HG03066 (cell line): ENCODE results near the gene SLC16A3.

Experiments used
- ATAC-seq: cut with Tn5 transposase; IDR thresholded peaks from one replicate; pipeline ENCODE4 v1.9.1; 2021; ENCODE audit warnings: low read depth; ENCODE audit not compliant: unreplicated experiment

SLC16A3 gene

DNA sequence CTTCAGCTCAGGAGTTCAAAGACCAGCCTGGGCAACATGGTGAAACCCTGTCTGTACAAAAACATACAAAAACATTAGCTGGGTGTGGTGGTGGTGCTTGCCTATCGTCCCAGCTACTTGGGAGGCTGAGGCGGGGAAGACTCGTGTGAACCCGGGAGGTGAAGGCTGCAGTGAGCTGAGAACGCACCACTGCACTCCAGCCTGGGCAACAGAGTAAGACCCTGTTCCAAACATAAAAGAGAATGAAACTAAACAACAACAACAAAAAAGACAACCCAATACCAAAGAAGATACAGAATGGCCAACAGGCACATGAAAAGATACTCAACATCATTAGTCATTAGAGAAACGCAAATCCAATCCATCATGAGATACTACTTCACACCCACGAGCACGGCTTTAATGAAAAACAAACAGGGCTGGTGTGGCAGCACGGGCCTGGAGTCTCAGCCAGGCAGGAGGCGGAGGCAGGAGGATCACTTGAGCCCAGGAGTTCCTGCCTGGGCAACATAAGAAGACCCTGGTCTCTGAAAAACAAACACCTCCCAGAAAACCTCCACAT lies 7.4 kb upstream of the SLC16A3 start:
- no peak for ATAC-seq

DNA sequence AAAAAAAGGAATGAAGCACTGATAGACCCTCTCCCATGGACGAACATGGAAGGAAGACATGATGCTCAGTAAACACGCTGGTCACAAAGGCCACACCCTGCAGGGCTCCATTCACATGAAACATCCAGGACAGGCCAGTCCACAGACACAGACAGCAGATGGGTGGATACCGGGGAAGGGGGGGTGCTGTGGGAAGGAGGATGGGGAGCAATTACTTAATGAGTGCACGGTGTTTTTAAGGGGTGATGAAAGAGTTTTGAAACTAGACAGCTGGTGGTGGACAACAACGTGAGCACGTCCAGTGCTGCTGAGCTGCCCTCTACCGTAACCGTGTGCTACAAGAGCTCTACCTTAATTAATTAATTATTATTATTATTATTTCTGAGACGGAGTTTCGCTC lies 6.0 kb upstream of the SLC16A3 start:
- ATAC-seq = no peak

DNA sequence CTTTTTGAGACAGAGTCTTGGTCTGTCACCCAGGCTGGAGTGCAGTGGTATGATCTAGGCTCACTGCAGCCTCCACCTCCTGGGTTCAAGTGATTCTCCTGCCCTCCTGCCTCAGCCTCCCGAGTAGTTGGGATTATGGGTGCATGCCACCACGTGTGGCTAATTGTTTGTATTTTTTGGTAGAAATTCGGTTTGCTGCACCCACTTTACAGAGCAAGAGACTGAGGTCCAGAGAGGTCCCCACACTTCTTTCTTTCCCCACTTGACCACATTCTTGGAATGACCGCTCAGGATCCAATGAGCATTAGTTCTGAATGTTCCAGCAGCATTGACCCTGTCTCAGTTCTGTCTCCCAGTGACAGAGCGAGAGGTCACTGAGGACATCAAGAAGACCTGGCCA lies 5.3 kb upstream of the SLC16A3 start:
- no peak for ATAC-seq

DNA sequence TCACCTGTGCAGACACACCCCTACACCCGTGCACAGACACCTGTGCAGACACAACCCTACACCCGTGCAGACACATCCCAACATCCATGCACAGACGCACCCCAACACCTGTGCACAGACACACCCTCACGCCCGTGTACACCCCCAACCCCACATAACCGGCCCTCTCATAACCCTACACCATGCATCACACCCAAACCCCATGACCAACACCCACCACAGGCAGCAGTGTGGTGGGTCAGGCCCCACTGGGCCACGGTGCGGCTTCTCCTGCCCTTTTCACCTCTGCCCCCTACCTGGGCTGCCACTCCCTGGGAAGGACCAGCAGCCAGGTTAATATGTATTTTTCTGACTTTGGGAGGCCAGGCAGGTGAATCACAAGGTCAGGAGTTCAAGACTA lies 4.2 kb upstream of the SLC16A3 start:
- no peak for ATAC-seq

DNA sequence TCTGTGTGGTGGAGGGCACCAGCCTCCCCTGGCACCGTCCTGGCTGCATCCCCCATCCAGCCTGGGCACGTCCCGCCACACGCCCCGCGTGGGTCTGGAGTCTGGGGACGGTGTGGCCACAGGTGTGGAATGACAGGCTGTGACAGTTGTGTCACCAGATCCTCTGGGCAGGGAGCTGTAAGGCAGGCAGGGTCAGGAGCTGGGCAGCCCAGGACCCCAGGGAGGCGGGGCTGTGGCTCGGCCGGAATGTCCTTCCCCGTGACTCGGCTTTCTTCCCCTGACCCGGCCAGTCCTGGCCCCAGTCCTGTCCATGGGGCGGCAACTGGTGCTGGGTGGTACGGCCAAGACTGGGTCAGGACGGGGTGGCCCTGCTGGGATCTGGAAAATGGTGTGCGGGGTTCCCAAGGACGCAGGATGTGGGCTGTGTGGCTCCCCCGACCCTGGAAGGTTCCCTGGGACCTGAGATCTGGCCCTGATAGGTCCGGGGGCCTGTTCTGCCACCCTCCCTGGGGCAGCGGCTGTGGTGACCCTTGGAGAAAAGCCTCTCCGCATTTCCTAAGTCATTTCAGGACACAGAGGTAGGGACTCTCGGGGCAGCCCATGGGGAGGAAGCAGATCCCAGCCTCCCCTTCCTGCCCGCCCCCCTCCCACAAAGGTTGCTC lies 3.3 kb upstream of the SLC16A3 start:
- no peak for ATAC-seq

DNA sequence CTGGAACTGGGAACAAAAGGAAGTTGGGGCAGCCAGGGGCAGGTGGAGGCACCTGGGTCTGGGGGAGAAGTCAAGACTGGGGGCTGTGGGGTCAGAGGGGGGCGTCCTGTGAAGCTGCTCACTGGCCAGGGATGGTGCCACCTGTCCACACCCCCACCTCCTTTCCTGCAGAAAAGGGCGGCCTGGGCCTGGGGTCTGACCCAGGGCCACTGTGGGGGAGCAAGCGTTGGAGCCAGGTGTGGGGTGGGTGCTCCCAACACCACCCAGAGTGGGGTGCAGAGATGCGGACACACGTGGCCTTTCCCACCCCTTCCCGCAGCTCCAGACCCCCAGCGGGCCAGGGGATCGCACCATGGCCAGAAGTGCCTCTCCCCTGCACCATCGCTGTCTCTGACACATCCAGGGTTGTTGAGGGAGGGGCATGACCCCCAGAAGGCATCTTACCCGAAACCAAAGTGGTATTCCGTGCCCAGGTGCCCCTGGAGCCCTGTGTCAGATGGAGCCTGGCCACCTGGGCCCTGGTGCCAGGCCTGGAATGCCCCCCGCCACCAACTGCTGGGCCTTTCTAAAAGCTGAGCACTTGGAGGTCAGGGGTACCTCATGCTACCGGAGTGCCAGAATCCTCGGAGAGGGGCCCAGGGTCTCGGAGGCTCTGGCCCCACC lies 2.6 kb upstream of the SLC16A3 start:
- ATAC-seq = no peak

DNA sequence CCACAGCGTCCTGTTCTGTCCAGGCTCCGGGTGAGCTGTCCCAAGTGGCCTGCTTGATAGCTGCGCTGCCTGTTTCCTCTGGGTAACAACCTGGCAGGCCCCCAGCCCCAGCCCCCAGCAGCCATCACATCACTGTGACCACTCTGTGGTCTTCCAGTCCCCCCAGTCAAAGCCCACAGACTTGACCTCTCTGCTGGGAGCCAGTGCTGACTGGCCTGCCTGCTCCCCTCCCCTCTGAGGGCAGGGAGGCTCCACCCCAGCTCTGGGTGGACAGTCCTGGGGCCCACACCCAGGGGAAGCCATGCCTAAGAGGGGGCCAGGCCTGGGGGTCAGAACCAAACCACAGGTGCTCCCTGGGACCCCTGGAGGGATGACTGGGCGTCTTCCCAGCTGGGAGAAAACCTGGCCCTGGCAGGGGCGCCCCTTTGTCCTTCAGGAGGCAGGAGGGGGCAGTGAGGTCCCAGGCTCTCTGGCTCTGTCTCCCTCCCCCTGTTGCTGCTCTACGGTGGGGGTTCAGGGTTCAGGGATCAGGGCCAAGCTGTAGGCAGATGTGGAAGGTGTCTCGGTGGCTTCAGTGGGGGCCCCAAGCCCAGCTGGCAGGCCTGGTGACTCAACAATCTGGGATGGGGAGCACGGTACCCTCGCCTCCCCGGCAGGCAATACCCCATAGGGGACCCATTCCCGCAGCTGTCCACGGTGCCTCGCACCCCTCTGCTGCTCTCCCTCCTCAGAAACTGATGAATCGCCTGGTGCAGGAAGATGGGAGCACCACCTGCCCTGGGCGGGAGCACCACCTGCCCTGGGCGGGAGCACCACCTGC lies 1.8 kb upstream of the SLC16A3 start:
- ATAC-seq = no peak

DNA sequence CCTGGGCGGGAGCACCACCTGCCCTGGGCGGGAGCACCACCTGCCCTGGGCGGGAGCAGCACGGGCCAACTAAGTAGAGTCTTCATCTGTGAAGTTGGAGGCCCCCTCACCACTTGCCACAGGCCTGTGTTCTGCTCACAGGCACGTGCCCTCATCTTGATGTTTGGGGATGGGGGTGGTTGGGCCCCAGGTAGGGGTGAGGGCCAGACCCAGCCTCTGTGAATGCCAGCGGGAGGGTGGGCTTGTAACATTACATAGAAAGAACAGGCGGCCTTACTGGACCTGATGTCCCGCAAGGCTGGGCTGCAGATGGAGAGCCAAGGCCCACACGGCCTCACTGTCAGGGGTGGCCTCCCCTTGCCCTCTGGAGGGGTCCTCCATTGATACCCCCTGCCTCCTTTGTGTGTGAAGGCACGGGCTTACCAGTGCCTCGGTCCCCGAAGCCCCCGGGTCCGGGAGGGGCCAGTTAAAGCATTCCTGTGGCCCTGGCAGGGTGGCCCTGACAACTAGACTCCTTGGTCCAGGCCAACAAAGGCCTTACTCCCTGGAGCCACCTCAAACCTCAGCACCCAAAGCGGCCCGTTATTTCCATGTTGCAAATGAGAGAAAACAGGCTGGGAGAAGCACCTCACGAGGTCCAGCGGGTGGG lies 1.1 kb upstream of the SLC16A3 start:
- ATAC-seq = no peak

DNA sequence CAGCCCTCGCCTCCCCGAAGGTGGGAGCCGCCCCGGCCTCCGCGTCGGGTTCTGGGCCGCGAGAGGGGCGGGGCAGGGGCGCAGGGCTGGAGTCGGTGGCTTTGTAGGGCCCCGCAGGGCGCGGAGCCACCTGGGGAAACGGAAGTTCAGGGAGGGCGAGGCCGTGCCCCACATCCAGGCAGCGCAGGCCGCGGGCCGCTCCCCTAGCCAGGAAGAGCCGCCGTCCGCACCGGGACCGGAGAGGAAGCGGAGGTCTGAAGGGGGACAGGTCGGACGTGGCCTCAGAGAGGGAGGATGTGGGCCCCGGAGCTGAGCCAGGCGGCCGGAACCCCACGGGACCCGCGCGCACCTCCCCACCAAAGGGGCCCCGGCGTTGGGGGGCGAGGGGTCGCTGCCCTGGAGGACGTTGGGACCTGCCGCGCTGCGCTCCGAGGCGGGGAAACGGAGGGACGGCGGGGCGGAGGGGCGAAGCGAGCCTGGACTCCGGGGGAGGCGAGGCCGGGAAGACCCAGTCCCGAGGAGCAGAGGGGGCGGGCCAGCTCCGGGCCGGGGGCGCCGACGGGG lies 482 bp upstream of the SLC16A3 start:
- peak; percentile 39 for ATAC-seq

DNA sequence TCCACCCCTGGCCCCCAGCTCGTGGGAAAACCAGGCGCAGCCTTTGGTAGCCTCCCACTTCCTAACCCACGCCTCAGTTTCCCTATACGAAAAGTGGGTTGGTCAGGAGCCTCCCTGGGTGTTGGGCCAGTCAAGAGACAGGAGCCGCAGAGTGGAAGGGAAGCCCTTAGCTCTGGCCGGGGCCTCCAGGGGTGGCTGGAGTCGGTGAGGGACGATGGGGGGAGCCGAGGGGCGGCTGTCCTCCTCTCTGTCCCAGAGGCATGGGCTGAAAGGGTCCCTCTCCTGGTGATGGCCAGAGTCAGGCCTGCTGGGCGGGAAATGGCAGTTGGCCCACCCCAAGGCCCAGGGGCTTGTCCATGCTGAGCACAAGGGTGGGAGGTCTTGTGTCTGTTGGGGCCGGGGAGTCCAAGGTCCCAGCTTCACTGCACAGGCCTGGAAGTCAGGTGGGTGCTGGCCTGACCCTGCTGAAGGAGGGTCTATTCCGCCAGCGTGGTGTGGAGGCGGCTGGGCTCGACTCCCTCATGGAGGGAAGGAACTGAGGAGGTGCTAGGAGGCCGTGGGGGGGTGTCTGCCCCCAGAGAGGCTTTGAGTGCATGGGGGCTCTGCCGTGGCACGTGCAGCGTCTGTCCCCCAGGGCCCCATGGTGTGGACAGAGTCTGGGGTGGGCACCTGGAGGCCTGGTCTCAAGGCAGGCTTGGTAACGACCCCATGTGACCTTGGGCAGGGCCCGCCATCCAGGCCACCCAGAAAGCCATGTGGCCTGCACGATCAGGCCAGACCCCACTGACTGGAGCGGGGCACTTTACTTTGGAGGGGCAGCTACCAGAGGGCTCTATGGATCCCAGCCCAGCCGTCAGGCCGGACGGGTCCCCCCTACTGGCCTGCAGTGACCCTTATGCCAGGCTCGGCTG lies 1.1 kb downstream of the SLC16A3 start:
- ATAC-seq = no peak

DNA sequence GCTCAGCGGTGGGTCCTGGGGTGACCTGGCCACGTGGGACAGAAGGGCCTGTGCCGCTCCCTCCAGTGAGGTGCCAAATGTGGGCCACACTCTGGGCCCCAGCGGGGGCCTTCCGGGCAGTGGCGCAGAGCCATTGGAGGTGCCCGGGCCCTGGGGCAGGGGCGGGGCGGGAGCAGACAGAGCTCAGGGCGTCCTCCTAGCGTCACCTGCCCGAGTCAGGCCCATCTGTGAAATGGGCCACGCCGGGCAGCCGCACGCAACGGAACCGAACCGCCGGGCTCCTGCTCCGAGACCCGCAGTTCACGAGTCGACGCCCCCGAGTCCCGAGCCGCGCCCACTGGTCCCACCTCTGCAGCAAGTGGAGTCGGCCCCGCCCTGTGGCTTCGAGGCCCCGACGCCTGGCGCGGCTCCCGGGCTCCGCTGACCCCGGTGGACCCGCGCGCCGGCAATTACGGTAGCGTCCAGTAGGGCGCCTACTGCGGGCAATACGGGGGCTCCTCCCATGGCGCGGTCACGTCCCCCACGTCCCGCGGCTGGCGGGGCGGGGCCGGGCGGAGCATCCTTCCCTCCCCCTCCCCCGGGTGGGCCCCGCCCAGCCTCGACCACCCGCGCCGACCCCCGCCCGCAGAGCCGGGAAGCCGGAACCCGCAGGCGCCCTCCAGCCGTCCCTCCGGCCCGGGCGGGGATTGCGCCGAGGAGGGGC lies 1.9 kb downstream of the SLC16A3 start:
- ATAC-seq = peak; percentile 31

DNA sequence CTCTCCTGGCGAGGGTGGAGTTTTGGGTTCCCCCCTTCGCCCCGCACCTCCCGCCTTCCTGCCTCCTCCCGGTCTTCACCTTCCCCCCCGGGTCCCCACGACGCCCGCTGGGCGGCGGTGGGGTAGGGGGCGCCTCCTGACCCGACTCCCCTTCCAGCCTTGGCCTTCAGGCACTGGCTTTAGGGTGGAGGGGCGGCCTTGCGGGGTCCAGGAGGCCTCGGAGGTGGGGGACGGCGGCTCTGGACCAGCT lies 2.4 kb downstream of the SLC16A3 start:
- ATAC-seq = peak; percentile 7

DNA sequence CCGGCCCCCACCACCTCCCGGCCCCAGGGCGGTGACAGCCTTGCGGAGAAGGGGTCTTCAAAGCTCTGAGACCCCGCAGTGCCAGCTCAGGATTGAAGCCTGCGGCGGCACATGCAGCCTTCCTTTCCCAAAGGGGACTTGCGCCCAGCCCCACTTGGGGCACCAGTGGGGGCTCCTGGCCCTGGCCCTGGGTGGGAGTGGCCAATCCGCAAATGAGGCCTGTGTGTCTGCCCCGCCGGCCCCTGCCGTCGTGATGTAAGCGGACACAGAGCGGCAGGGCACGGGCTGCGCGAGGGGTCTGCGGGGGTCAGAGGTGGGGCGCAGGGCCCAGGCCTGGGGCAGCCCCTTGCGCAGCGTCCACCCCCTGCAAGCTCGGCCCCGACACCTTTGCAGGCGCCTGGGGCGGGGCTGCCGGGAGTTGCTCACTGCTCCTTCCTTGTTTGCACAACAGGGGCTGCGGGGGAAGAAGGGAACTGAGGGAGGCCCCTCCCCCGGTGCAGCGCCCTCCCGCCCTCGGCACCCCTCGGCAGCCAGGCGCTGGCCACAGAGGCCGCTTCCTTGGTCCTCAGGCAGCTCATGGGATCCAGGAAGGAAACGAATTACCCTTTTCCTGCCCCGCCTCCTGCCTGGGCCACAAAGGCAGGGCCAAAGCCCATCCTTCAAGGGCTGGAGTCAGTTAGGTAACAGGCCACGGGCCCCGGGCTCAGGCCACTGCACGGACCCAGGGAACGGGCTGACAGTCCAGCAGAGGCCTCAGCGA lies 2.9 kb downstream of the SLC16A3 start:
- ATAC-seq = peak; percentile 8

DNA sequence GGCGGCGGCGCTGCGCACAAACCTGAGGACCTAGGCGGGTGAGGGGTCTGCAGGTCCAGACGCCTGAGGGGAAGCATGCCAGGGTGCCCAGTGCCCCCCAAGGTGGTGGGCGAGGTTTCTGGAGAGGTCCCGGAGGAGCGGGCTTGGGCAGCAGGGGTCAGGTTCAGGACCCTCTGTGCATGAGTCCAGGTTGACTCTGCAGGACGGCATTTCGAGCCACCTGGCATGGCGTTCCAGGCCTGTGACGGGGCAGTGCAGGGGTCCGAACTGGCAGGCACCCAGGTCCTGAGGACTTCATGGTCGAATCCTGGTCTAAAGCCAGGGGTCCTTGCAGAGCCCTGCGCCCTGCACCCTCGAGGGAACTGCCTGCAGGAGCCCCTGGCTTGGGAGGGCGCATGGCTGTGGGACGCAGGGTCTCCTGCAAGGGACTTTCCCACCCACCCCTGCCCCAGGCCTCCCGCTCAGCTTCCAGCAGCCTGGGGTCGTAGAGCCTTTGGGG lies 3.5 kb downstream of the SLC16A3 start:
- no peak for ATAC-seq

DNA sequence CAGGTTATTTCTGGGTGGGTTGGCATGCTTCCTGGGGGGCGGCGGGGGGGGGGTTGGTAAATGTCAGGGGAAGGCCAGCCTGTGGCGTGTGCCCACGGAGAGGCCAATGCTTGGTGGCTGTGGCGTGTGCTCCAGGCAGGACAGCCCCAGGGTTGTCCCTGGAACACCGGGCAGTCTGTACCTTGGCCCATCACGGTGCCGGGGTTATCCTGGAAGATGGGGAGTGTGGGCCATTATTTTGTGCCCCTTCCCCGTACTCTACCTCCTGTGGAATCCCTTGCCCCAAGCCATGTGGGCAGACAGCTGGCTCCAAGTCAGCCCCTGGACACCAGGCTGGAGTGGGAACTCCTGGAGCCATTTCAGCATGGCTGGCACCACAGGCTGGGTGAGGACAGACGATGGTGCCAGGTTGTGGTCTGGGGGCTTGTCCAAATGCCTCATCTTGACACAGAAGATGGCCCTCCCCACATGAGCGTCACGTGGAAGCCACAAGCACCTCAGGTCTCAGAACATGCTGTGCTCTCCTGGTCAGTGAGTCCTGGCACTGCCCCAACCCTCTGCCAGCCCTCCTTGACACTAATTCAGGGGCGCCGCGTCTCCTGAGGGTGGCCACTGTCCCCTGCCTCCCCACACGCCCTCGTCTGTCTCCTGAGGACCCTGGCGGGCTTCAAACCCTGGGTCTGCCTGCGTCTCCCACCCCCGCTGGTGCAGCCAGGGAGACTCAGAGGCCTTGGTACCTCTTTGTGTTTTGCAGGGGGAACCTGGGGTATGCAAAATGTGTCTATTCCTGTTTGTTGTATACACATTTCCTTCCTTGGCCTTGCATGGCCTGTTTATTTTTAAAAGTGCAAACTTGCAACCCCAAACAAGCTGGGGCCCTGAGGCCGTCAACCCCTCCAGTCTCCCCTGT lies 4.3 kb downstream of the SLC16A3 start:
- ATAC-seq = no peak

DNA sequence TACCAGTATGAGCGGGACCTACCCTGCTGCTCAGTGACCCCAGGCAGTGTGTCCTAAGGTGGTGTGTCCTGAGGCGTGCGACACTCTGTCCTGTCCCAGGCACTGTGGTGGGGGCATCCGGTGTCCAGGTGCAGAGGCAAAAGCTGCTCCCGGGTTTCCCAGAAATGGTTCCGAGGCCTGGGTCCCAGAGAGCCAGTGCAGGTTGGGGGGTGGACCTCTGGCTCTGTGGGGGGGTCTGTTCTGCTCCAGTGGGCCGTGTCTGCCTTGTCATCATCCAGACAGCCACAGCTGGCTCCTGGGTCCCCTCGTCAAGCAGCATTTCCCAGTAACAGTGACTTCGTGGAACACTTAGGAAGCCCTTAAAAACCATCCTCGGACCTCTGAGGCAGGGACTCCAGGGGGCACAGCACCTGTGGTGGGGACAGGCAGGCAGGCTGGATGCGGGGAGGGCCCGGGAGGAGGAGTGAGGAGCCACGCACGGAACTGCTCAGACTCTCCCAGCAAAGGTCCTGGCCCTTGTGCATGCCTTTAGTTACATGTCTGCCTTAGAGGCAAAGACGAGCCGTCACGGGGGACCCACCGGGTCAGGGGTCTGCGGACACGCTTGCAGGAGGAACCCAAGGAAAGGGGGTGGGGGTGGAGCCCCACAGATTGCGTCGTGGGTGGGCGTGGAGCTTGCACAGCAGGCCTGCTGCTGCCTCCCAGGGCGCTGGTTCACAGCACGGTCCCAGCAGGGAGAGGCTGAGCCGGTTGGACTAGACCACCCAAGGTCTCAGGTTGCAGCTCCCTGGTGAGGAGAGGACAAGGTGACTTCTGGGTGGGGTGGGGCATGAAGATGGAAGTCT lies 5.6 kb downstream of the SLC16A3 start:
- ATAC-seq = no peak
